Tongue (tissue), 2 donors: ENCODE results near the gene GDPD3. TPM values are rescaled to one million over a fixed set of nuclear protein-coding genes. Genes with fewer than 3 reads are reported as not detected.
A peak's percentile ranks its signal among the peaks of the same experiment; 100 is the strongest.

Source experiments
- DNase-seq: peaks from one replicate; pipeline ENCODE4 v3.0.0-alpha.2; 2015
- total RNA-seq: library from RNA; depleted of rRNA; stranded (reverse); fragments of >200 nt; gene quantifications from one replicate; pipeline ENCODE4 v1.2.3, GENCODE V29; 2014

GDPD3 gene
- total RNA-seq, 1 donor from 2014 or later = 3.3 TPM

DNA sequence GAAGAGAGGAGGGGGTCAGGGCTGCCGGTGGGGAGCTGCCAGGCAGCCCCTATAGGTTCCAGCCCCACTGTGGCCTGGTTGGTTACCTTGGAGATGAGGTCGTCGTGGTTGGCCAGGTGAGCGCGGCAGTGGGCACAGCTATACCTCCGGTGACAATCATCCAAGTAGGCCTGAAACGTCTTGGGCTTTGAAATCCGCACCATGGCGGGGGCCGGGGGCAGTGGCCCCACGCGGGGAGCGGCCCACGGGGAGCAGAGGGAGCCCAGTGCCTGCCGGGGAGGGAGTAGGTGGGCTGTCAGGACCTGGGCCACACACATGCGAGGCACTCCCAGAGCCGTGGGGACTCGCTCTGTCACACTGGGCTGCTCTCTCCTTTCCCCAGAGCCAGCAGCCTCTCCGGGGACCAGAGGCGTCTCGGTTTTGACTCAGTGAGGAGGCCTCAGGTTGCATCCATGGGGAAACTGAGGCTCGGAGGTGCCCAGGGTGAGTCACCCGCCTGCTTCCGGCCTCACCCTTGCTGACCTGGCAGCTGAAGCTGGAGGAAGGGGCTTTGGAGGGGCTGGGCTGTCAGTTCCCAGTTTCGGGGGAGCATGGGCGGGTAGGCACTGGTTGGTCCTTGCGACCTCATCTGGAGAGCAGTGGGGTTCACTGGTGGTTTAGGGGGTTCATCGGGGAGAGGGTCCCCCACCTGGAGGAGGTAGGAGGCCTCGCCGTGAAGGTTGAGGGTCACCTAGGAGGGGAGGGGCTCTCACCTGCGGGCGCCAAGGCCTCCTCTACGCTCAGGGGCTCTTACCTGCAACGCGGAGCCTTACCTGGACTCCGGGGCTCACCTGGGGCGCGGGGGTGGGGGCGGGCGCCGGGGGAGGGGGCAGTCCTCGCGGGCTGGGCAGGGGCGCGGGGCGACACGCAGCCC lies 17.9 kb downstream of the GDPD3 start:
- no peak for DNase-seq

- no peak for DNase-seq
Observed at GRCh38 chr16:30094541-30095165, 18.7 kb downstream of the GDPD3 start.

DNA sequence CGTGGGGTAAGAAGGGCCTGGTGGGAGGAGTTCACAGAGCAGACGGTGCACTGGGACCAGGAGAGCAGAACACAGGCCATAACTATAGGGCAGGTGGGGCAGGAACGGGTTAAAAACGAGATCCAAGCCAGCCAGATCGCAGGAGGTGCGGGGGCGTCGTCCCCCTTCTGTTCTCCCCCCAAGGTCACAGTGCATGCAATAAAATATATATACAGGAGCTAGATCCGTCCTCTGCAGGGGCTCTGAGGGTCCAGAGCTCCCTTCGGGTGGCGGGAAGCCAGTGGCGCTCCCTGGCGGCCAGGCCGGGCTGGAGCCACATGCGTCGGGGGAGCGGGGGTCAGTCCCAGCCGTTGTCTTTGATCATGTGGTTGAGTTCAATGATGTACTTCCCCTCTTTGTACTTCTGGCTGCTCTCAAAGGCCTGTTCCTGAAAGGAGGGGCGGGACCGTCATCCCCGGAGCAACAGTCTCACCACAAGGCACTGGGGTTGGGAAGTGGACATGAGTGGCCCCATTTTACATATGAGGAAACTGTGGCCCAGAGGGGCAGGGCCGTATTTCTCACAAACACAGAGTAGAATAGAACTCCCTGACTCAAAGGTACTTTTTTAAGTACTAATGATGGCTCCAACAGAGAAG lies 20.8 kb downstream of the GDPD3 start:
- peak; percentile 66 for DNase-seq

DNA sequence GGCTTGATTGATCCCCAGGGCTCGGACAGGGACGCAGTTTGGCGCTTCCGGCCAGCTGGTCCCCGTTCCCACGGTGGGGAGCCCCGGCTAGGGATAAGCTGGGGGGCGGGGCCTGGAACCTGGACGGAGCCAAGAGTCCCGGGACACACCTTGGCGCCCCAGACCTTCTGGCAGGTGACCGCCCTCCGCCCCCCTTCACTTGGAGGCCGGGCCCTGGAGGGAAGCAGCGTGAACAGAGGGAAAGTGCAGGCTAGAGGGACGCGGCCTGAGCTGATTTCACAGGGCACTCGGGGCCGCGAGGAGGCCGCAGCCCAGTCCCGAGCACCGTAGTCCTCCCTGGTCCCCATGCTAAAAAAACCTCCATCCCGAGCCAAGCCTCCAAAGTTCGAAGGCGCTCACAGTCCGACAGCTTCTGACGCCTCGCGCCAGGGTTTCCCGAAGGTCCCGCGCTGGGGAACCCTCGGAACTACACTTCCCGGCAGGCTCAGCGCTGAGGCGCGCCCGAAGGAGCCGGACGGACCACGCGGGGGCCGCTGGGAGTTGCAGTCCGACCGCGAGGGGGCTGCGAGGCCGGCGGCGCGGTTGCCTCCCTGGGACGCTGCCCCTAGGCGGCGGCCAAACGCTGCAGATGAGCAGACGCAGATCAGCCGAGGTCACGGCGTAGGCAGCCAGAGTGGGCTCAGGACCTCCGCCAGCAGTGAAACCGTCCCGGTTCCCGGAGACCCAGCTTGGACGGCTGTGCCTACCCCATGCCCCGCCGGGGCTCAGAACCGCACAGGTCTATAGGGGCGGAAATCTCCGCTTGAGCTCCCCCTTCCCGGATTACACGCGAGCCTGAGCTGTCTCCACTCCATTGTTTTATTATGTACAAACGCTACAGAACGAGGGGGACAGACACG lies 21.6 kb downstream of the GDPD3 start, which contains the start of gene TBX6:
TSS of gene TBX6 (minus strand) at position 451 of the 899 bp plus-strand sequence. CDS start 731 bp downstream, outside the sequence.
- DNase-seq = peak; percentile 96

DNA sequence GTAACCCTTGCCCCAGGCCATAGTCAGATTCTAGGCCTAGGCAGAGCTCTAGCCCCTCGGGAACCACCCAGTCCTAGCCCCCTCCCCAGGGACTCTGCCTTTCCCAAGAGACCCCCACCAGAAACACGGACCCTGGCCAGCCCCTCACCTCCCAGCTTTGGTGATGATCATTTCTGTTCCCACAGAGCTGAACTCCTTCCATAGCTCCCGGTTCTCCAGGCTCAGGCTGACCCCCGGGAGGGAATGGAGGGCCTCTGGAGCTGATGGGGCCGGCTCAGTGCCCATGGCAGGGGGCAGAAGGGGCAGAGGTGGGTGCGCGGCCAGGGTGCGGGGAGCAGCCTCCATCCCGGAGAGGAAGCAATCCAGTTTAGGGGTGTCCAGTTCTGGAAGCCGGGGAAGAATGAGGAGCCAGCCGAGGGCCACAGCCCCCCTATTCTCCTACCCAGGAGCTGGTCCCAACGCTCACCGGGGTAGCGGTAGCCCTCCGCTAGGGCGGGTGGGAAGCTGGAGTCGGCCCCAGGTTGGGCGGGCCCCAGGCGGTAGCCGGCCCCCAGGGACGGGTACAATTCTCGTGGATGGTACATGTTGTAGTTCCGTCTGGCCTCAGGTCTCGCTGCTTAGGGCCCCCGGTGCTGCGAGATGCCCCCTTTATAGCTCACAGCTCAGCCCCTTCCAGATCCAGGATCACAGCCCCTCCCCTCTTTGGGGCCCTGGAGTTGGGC lies 22.6 kb downstream of the GDPD3 start:
- no peak for DNase-seq

DNA sequence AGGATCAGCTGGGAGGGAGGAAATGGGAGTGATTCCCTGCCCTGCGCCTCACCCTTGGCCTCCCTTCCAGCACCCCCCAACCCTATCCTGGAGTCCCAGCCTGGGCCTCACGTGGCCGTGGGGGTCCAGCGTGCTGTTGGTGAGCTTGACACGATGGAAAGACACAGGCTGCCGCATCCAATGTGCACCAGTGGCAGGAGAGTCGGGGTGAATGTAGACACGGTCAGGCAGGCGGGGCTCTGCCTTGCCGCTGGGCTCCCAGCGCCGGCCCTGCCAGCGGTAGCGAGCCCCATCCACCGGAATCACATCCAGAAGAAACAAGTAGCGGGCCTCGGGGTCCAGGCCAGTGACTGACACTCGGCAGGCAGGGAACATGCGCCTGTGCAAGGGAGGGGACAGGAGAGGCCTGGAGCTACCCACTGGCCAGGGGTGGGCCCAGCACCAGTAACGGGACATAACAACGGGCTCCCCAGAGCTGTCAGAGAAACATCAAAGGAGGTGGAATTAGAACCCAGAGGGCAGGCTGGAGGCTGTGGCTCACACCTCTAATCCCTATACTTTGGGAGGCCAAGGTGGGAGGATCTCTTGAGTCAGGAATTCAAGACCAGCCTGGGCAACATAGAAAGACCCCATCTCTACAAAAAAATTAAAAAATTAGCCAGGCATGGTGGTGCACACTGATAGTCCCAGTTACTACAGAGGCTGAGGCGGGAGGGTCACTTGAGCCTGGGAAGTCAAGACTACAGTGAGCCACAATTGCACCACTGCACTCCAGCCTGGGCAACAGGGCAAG lies 24.3 kb downstream of the GDPD3 start:
- no peak for DNase-seq

GRCh38 chr16:30088237-30088831 lies 25.0 kb downstream of the GDPD3 start:
- no peak for DNase-seq

GRCh38 chr16:30087181-30087898 lies 26.0 kb downstream of the GDPD3 start:
- no peak for DNase-seq

- no peak for DNase-seq
Observed at GRCh38 chr16:30086291-30087140, 26.8 kb downstream of the GDPD3 start.

GRCh38 chr16:30085820-30086219 lies 27.5 kb downstream of the GDPD3 start:
- DNase-seq = no peak

GRCh38 chr16:30085247-30085646 lies 28.1 kb downstream of the GDPD3 start:
- DNase-seq = no peak

- no peak for DNase-seq
Observed at GRCh38 chr16:30084816-30085159, 28.5 kb downstream of the GDPD3 start.

- DNase-seq = no peak
Observed at GRCh38 chr16:30084096-30084815, 29.1 kb downstream of the GDPD3 start.

GRCh38 chr16:30083216-30084055 lies 29.9 kb downstream of the GDPD3 start:
- DNase-seq = no peak

GRCh38 chr16:30082545-30083090 lies 30.7 kb downstream of the GDPD3 start:
- no peak for DNase-seq

- no peak for DNase-seq
Observed at GRCh38 chr16:30079480-30079879, 33.9 kb downstream of the GDPD3 start.
